Muscle layer of duodenum (tissue), 2 donors: Measurements from ENCODE around the gene CHM.
A peak's percentile ranks its signal among the peaks of the same experiment; 100 is the strongest.

ENCODE experiments used
- H3K27ac ChIP-seq: one replicate; pipeline ENCODE4 v1.7.0; 2013; ENCODE audit warnings: mild to moderate bottlenecking, low read length
- H3K27me3 ChIP-seq: one replicate; pipeline ENCODE4 v1.7.0; 2013; ENCODE audit warnings: low read depth, mild to moderate bottlenecking, control low read depth, low read length
- H3K36me3 ChIP-seq, 2 donors: one replicate each; pipeline ENCODE4 v1.7.0; 2013; ENCODE audit warnings: low read length in 2 of 2, control low read depth in 1 of 2, mild to moderate bottlenecking in 1 of 2; ENCODE audit not compliant: insufficient read depth in 2 of 2, control insufficient read depth in 1 of 2
- H3K4me1 ChIP-seq, 2 donors: one replicate each; pipeline ENCODE4 v1.7.0; 2013; ENCODE audit warnings: low read length in 2 of 2, mild to moderate bottlenecking in 2 of 2, control low read depth in 1 of 2, moderate library complexity in 1 of 2; ENCODE audit not compliant: insufficient read depth in 2 of 2, control insufficient read depth in 1 of 2
- H3K4me3 ChIP-seq, 2 donors: one replicate each; pipeline ENCODE4 v1.7.0; 2013; ENCODE audit warnings: low read length in 2 of 2, low read depth in 1 of 2, mild to moderate bottlenecking in 1 of 2
- H3K9me3 ChIP-seq, 2 donors: one replicate each; pipeline ENCODE4 v1.7.0; 2013; ENCODE audit warnings: low read length in 2 of 2, control low read depth in 1 of 2, mild to moderate bottlenecking in 1 of 2; ENCODE audit not compliant: control insufficient read depth in 1 of 2
- donor health status: healthy.

CHM gene

GRCh38 chrX:86047174-86047935 lies at the start of gene CHM:
TSS of gene CHM (minus strand) at chrX:86047558. CDS start at chrX:86047532, 26 bp downstream.
- Histone ChIP-seq H3K9me3 (no peaks in the 10 kb centered on the region), H3K4me3 (peak within 1 kb of the TSS; percentile 66 to 94), H3K4me1 (peaks cover 3 to 4% of the 10 kb centered on the region in 2 donors), H3K27me3 (no peaks in the 10 kb centered on the region), H3K27ac (peak within 1 kb of the TSS; percentile 94), H3K36me3 (no peaks in the 10 kb centered on the region)

GRCh38 chrX:86078650-86079049 lies 31.3 kb upstream of the CHM start:
- H3K4me3 ChIP-seq: no peak overlapping the region
- no peaks in the 10 kb centered on the region for H3K36me3 ChIP-seq
- no peaks in the 10 kb centered on the region for H3K27me3 ChIP-seq
- H3K27ac ChIP-seq: no peak overlapping the region
- no peaks in the 10 kb centered on the region for H3K9me3 ChIP-seq
- H3K4me1 ChIP-seq: no peaks in the 10 kb centered on the region

GRCh38 chrX:86066998-86067397 lies 19.6 kb upstream of the CHM start:
- Histone ChIP-seq H3K4me3 (no peak overlapping the region), H3K9me3 (no peaks in the 10 kb centered on the region), H3K36me3 (no peaks in the 10 kb centered on the region), H3K27me3 (no peaks in the 10 kb centered on the region), H3K27ac (no peak overlapping the region), H3K4me1 (no peaks in the 10 kb centered on the region)

- H3K36me3 ChIP-seq: no peaks in the 10 kb centered on the region
- no peaks in the 10 kb centered on the region for H3K4me1 ChIP-seq
- H3K4me3 ChIP-seq: no peak overlapping the region
- no peak overlapping the region for H3K27ac ChIP-seq
- no peaks in the 10 kb centered on the region for H3K9me3 ChIP-seq
- no peaks in the 10 kb centered on the region for H3K27me3 ChIP-seq
Observed at GRCh38 chrX:86061407-86061806, 14.0 kb upstream of the CHM start.

- no peaks in the 10 kb centered on the region for H3K27me3 ChIP-seq
- H3K27ac ChIP-seq: no peak overlapping the region
- H3K36me3 ChIP-seq: no peaks in the 10 kb centered on the region
- no peaks in the 10 kb centered on the region for H3K9me3 ChIP-seq
- H3K4me1 ChIP-seq: peaks cover 0 to under 1% of the 10 kb centered on the region in 2 donors
- H3K4me3 ChIP-seq: no peak overlapping the region
Observed at GRCh38 chrX:86051741-86052140, 4.4 kb upstream of the CHM start.

- peak overlapping the region; percentile 94 for H3K27ac ChIP-seq
- no peaks in the 10 kb centered on the region for H3K27me3 ChIP-seq
- H3K4me1 ChIP-seq: peaks cover 3 to 4% of the 10 kb centered on the region in 2 donors
- H3K9me3 ChIP-seq: no peaks in the 10 kb centered on the region
- no peaks in the 10 kb centered on the region for H3K36me3 ChIP-seq
- H3K4me3 ChIP-seq: peak overlapping the region; percentile 66 to 94
Observed at GRCh38 chrX:86047936-86048280, 550 bp upstream of the CHM start.

- H3K4me3 ChIP-seq: no peak overlapping the region
- H3K36me3 ChIP-seq: no peaks in the 10 kb centered on the region
- no peaks in the 10 kb centered on the region for H3K27me3 ChIP-seq
- no peak overlapping the region for H3K27ac ChIP-seq
- no peaks in the 10 kb centered on the region for H3K9me3 ChIP-seq
- H3K4me1 ChIP-seq: peaks cover 3 to 4% of the 10 kb centered on the region in 2 donors
Observed at GRCh38 chrX:86044216-86044615, 3.1 kb downstream of the CHM start.

- H3K4me1 ChIP-seq: no peaks in the 10 kb centered on the region
- no peak overlapping the region for H3K27ac ChIP-seq
- H3K27me3 ChIP-seq: no peaks in the 10 kb centered on the region
- no peaks in the 10 kb centered on the region for H3K36me3 ChIP-seq
- H3K9me3 ChIP-seq: no peaks in the 10 kb centered on the region
- no peak overlapping the region for H3K4me3 ChIP-seq
Observed at GRCh38 chrX:86039625-86040568, 7.5 kb downstream of the CHM start.

- H3K4me3 ChIP-seq: no peak overlapping the region
- H3K27ac ChIP-seq: no peak overlapping the region
- no peaks in the 10 kb centered on the region for H3K36me3 ChIP-seq
- H3K9me3 ChIP-seq: no peaks in the 10 kb centered on the region
- H3K27me3 ChIP-seq: no peaks in the 10 kb centered on the region
- H3K4me1 ChIP-seq: no peaks in the 10 kb centered on the region
Observed at GRCh38 chrX:86033385-86033784, 14.0 kb downstream of the CHM start.

- Histone ChIP-seq H3K4me3 (no peak overlapping the region), H3K36me3 (peaks cover 0 to 6% of the 10 kb centered on the region in 2 donors), H3K27me3 (no peaks in the 10 kb centered on the region), H3K27ac (no peak overlapping the region), H3K9me3 (no peaks in the 10 kb centered on the region), H3K4me1 (no peaks in the 10 kb centered on the region)
Observed at GRCh38 chrX:86028681-86029080, 18.7 kb downstream of the CHM start.

- no peak overlapping the region for H3K27ac ChIP-seq
- H3K4me3 ChIP-seq: no peak overlapping the region
Observed at GRCh38 chrX:86023811-86024210, 23.5 kb downstream of the CHM start.

More at GRCh38 chrX:86023811-86024210, 23.5 kb downstream of the CHM start:
- peaks cover 0 to 6% of the 10 kb centered on the region in 2 donors for H3K36me3 ChIP-seq
- H3K9me3 ChIP-seq: no peaks in the 10 kb centered on the region
- no peaks in the 10 kb centered on the region for H3K27me3 ChIP-seq
- peaks cover 0 to 9% of the 10 kb centered on the region in 2 donors for H3K4me1 ChIP-seq
